LNCaP clone FGC (cell line): ENCODE measurements around the gene STIM2.

ENCODE experiments used
- DNase-seq: peaks from one replicate; pipeline ENCODE4 v3.0.0-alpha.2; 2011; ENCODE audit warnings: low read depth
- H3K4me3 ChIP-seq: 2 replicates; pipeline ENCODE4 v1.5.1; 2011; ENCODE audit warnings: mild to moderate bottlenecking, low read depth, low read length, control low read depth
- TF ChIP-seq, protein P1 (sequence below): IDR thresholded peaks from 2 replicates; pipeline ENCODE4 v1.5.1; 2012; ENCODE audit warnings: mild to moderate bottlenecking; ENCODE audit not compliant: control insufficient read depth, insufficient read depth; ENCODE audit errors: extremely low read depth

The STIM2 gene

DNA sequence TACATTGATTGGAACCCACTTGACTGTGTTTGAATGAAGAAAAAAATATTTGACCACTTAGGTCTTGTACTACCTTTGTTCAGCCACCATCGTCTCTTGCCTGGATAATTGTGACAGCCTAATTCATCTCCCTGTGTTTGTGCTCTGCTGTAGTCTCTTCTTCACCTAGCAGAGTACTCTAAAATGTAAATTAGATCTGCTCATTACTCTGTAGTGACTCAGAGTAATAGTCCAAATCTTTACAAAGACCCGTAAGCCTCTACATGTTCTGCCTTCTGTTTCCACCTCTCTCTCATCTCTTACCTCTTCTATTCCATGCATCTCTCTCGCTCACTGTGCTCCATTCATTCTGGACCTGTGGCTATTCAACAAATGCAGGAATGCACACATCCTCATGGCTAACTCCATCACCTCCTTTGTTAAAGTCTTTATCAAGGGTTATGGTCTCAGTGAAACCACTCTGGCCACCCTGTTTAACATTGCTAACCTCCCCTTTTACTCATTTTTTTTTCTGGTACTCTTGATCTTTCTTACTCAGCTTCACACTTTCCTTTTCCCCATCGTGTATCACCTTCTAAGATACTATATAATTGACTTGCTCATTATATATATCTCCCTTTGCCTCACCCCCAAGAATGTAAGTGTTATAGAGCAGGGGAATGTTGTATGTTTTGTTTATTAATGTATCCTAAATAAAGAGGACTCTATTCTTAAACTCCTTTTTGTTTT, 98.4 kb downstream of the STIM2 start:
- no peak overlapping the region for H3K4me3 ChIP-seq
- TF ChIP-seq, protein P1, sequence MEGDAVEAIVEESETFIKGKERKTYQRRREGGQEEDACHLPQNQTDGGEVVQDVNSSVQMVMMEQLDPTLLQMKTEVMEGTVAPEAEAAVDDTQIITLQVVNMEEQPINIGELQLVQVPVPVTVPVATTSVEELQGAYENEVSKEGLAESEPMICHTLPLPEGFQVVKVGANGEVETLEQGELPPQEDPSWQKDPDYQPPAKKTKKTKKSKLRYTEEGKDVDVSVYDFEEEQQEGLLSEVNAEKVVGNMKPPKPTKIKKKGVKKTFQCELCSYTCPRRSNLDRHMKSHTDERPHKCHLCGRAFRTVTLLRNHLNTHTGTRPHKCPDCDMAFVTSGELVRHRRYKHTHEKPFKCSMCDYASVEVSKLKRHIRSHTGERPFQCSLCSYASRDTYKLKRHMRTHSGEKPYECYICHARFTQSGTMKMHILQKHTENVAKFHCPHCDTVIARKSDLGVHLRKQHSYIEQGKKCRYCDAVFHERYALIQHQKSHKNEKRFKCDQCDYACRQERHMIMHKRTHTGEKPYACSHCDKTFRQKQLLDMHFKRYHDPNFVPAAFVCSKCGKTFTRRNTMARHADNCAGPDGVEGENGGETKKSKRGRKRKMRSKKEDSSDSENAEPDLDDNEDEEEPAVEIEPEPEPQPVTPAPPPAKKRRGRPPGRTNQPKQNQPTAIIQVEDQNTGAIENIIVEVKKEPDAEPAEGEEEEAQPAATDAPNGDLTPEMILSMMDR, result no peak
- DNase-seq, result no peak

DNA sequence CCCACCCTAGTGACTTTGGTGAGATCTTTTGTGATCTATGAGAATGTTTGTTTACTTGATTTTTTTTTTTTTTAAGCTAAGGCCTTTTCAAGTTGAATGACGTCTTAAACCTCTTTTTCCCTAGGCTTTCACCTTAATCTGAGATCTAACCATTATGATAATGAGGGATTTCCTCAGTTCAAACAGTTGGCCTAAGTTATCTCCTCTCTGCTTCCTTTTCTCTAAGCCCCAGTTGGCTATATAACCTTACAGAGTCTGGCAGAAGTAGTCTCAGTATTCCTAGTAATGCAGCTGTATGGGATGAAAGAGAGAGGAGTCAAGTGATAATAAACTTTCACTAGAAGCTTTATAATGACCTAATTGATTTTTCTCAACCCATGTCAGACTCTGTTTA, 99.0 kb downstream of the STIM2 start:
- DNase-seq, result no peak
- H3K4me3 ChIP-seq, result no peak overlapping the region
- TF ChIP-seq, protein P1, result no peak

DNA sequence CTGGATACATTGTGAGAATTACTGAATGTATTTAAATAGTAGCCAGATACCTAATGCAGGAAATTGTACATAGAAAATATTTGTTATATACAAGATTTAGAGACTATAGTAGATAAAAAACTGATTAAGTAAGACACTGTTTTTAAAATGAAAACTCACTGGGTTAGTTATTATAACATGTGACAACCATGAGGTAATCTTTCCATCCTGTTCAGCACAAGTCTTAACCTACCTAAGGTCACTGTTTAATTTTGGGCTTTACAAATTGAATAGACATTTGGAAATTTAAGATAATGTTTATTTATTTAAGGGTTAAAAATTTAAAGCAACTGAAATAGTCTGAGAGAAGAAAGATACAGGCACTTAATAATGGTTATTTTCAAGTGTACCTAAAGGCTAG, 102.1 kb downstream of the STIM2 start:
- DNase-seq, result no peak
- TF ChIP-seq, protein P1, result no peak
- no peak overlapping the region for H3K4me3 ChIP-seq

DNA sequence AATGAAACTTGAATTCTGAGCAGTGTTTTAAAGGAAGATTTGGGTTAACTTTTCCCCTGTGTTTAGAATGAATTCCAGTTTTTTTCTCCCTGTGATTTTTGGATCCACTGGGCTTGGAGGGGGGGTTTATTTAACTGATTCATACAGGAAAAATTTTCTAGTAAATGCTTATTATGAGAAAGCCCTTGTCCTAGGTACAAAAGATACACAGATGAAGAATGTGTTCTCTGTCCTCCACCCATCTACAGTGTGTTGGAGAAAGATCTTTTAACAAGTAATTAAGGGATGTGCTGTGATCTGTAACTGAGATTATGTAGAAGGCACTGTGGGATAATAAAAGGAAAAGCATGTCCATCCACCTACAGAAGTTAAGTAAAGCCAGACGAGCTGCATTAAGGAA, 103.9 kb downstream of the STIM2 start:
- no peak for DNase-seq
- no peak overlapping the region for H3K4me3 ChIP-seq
- TF ChIP-seq, protein P1, result no peak

DNA sequence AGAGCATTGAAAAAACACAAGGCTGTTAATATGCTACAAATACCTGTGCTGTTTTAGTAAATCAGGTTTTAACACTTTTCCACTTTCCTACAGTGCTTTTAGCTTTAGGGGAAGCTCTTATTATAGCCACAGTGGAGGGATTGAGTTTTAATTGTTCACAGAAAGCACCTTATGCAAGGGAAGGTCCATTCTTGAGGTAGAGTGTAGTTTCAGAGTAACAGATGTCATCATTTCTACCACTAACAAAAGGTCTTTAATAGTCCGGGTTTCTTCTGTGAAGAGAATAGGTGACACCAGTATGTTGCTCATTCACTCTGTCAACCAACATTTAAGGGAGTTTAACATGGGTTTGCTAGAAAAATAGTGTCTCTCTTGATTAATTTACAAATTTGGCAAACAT, 104.4 kb downstream of the STIM2 start:
- H3K4me3 ChIP-seq, result no peak overlapping the region
- TF ChIP-seq, protein P1, result no peak
- DNase-seq, result no peak

DNA sequence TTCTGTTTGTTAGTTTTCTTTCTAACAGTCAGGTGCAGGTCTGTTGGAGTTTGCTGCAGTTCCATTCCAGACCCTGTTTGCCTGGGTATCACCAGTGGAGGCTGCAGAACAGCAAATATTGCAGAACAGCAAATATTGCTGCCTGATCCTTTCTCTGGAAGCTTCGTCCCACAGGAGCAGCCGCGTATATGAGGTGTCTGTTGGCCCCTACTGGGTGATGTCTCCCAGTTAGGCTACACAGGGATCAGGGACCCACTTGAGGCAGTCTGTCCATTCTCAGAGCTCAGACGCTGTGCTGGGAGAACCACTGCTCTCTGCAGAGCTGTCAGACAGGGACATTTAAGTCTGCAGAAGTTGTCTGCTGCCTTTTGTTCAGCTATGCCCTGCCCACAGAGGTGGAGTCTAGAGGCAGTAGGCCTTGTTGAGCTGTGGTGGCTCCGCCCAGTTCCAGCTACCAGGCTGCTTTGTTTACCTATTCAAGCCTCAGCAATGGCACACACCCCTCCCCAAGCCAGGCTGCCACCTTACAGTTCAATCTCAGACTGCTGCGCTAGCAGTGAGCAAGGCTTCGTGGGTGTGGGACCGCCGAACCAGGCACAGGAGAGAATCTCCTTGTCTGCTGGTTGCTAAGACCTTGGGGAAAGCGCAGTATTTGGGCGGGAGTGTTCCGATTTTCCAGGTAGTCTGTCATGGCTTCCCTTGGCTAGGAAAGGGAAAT, 115.0 kb downstream of the STIM2 start:
- DNase-seq, result peak; percentile 57
- H3K4me3 ChIP-seq, result peak overlapping the region; percentile 40

DNA sequence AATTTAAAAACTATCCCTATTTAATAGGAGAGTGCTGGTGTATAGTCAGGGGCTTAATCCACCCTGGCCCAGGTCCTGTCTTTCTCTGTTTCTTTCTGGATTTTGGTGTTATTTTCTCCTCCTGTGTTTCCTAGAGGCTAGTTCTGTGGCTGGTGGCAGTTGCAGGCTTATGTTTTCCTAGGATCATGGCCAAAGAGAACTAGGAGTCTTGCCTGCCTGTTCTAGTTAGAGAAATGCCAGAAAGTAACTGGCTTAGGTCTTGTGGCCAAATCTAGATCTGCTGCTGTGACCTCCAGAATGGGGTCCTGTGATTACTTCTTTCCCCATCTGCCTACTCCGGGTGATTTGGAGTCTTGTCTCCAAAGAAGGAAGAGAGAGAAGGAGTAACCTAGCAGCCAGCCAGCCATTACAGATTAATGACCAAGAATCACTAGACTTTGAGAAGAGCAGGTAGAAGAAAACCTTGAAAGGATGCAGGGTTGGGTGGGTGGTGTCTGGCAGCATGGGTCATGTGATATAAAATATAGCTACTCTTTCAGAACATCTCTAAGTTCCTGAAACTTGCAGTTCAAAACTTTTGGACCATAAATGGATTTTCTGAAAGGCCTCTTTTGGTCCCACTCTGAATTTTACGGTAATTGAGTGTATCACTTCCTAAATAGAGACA, 117.9 kb downstream of the STIM2 start:
- TF ChIP-seq, protein P1, result no peak
- DNase-seq, result no peak
- H3K4me3 ChIP-seq, result no peak overlapping the region
